GM19438 (cell line): ENCODE results near the gene SGSM1.

Experiments used
- ATAC-seq: cut with Tn5 transposase; IDR thresholded peaks from one replicate; pipeline ENCODE4 v1.9.1; 2021; ENCODE audit warnings: low read depth; ENCODE audit not compliant: unreplicated experiment

Gene SGSM1

GRCh38 chr22:24807284-24807950, 1.4 kb downstream of the SGSM1 start:
- ATAC-seq: no peak

- no peak for ATAC-seq
Observed at GRCh38 chr22:24809331-24809730, 3.3 kb downstream of the SGSM1 start.

GRCh38 chr22:24810043-24810749, 4.2 kb downstream of the SGSM1 start:
- no peak for ATAC-seq

- no peak for ATAC-seq
Observed at GRCh38 chr22:24812950-24813775, 7.2 kb downstream of the SGSM1 start.

GRCh38 chr22:24813861-24814770, 8.1 kb downstream of the SGSM1 start:
- ATAC-seq: no peak

- ATAC-seq: no peak
Observed at GRCh38 chr22:24816806-24817205, 10.8 kb downstream of the SGSM1 start.

- ATAC-seq: no peak
Observed at GRCh38 chr22:24819487-24819886, 13.5 kb downstream of the SGSM1 start.

- ATAC-seq: no peak
Observed at GRCh38 chr22:24819911-24820461, 14.0 kb downstream of the SGSM1 start.

- no peak for ATAC-seq
Observed at GRCh38 chr22:24822471-24822870, 16.5 kb downstream of the SGSM1 start.

GRCh38 chr22:24823787-24824186, 17.8 kb downstream of the SGSM1 start:
- ATAC-seq: no peak

GRCh38 chr22:24824250-24824649, 18.2 kb downstream of the SGSM1 start:
- no peak for ATAC-seq

GRCh38 chr22:24824915-24825314, 18.9 kb downstream of the SGSM1 start:
- no peak for ATAC-seq

GRCh38 chr22:24826710-24827285, 20.8 kb downstream of the SGSM1 start:
- ATAC-seq: no peak

- no peak for ATAC-seq
Observed at GRCh38 chr22:24827296-24827695, 21.3 kb downstream of the SGSM1 start.

GRCh38 chr22:24830205-24830979, 24.4 kb downstream of the SGSM1 start:
- no peak for ATAC-seq

- no peak for ATAC-seq
Observed at GRCh38 chr22:24831687-24832086, 25.7 kb downstream of the SGSM1 start.

GRCh38 chr22:24833881-24834495, 28.0 kb downstream of the SGSM1 start:
- no peak for ATAC-seq

- ATAC-seq: no peak
Observed at GRCh38 chr22:24834845-24835570, 29.0 kb downstream of the SGSM1 start.
